SK-N-MC (cell line): ENCODE data around the gene ADAMTSL3.

Source experiments
- EZH2 ChIP-seq: fragments of 200-600 bp; sonication (generic); IDR thresholded peaks from one replicate; pipeline ENCODE4 v1.6.1; 2017; ENCODE audit warnings: antibody characterized with exemption
- POLR2AphosphoS5 ChIP-seq: IDR thresholded peaks from 2 replicates; pipeline ENCODE4 v1.6.1; 2012; ENCODE audit warnings: mild to moderate bottlenecking, low read depth, low read length, borderline replicate concordance

- TF ChIP-seq EZH2 (no peak), POLR2AphosphoS5 (no peak)
These were observed 69.3 kb downstream of the ADAMTSL3 start for GRCh38 chr15:83723216-83723615.
